HG03469 (cell line): ENCODE data around the gene AHCYL2.
"Not testable (repeated sequence)": the region's sequence is repeated elsewhere in the genome, so short reads cannot be mapped to it uniquely, and the experiment has no call there.

ENCODE experiments used
- ATAC-seq: cut with Tn5 transposase; IDR thresholded peaks from one replicate; pipeline ENCODE4 v1.9.1; 2021; ENCODE audit warnings: mild to moderate bottlenecking, moderate library complexity, moderate number of reproducible peaks; ENCODE audit not compliant: unreplicated experiment

AHCYL2 gene

DNA sequence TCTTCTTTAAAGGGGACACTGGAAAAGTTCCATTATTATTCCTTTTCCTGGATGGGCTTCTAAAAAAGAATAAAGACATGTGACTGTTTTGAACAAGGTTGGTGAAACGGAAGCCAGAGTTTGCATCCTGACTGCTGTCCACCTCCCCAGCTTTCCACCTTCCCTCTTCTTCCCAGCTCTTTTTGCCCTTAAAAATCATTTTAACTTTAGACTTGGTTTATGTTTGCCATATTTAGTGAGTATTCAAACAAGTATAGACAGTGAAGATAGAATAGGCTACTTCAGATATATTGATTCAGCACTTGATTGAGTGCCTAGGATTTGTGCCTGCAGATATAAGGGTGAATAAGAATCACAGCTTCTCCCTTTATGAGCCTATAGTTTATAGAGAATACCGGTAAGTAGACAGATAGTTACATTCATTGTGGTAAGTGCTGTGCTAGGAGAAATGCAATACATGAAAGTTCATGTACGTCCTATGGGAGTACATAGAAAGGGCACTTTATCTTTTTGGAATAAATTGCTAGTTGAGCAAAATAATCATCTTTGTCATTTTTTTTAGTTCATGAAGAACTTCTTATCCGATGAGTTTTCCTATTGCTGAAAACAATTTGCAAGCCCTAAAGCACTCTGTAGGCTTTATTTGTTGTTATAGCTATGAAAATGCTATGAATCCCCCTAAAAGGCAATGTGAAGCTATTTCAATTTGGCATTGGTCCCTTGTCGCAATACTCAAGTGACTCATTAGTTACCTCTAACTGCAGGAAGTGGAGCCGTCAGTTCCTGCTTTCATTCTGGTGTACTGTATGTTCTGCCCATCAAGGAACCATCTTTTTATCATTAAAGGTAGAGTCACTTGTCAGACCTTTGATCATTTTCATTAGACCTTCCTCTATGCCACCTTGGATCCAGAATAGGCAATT is 152.2 kb downstream of the AHCYL2 start:
- no peak for ATAC-seq

DNA sequence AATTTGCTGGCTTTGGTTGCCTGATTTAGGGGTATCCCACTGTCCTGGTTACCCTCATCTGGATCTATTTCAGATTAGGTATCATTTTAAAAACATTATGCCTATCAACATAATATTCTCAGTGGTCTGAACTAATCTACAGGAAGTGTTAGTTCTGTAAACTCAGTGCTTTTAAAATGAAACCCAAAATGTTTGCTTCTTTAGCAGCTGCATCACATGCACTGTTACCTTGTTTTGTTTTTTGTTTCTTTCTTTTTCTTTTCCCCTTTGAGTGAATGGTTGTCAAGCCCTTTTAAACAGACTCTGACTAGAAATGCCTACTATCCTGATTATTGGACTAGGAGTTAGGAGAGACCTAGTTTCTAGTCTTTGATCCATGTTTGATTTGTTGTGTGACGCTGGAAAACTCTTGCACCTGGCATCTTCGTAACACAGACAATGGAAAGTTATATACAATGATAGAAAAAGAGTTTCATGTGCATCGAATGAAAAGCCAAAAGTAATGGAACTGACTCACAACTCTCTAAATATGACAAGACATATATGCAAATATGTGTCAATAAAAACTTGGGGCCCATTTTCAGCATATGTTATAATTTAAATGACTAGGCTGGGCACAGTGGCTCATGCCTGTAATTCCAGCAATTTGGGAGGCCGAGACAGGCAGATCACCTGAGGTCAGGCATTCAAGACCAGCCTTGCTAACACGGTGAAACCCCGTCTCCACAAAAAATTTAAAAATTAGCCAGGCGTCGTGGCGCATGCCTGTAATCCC is 157.1 kb downstream of the AHCYL2 start:
- ATAC-seq = no peak

DNA sequence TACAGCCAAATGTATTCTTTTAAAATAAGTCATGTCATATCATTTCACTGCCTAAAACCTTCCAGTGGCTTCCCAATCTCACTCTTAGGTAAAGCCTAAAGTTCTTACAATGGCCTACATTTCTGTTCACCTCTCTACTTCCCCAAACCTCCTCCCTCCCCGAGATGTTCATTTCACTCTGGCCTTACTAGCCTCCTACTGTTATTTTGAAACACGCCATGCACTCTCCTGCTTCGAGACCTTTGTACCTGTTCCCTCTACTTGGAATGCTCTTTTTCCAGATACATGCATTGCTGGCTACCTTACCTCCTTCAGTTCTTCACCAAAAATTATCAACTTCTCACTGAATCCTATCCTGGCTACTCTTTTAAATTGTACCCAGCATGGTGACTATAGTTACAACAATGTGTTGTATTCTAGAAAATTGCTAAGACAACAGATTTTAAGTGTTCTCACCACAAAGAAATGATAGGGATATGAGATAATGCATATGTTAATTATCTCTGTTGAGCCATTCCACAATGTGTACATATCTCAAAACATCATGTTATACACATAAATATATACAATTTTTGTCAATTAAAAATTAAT is 158.8 kb downstream of the AHCYL2 start:
- ATAC-seq = no peak

DNA sequence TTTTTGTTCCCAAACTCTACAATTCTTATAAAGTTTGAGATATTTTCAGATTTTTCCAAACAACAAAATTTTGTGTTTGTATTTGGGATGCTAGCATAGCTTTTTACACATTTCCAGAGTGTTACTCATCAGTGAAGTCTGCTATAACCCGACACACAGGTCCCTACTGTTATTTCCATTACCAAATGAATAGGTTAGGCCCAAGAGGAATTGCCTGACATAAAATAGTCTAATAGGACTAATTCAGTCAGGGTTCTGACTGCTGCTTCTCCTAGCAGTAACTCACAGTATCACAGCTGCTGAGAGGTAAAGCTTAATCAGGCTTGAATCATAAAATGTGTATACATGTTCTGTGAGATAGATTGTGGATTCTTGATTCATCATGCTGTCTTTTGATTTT is 160.3 kb downstream of the AHCYL2 start:
- ATAC-seq = no peak

DNA sequence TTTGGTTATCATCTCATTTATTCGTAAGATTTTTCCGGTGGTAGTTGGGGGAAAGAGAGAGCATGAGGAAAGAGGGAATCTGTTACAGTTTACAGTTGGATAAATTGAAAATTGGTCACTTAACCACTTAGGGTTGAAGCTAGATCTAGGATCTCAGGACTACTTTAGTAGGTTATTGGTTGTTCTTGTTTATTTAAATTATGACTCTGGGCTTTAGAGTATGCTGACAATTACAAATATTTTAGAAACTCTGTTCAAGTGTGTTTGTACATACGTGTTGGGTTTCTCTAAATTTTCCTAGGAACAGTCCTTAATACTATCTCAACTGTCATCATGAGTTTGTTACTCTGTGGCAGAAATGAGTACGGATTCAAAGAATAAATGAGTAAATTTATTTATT is 160.8 kb downstream of the AHCYL2 start:
- no peak for ATAC-seq

DNA sequence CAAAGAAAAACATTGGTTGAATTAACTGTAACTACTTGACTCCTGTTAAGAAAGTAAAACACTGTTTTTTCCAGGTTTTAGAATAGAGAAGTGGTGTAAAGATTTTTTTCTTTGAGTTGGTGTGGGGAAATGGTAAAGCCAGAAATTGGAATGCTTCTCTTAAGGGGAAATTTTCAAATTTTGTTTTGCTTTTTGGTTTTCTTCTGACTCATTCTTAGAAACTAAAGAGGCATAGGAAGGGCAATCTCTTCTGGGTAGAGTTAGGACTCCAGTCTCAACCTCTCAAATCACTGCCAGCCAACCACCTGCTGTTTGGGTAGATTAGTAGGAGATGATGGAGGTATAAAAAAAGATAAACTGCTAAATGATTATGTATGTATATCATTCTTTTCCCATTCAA is 161.7 kb downstream of the AHCYL2 start:
- ATAC-seq = no peak

DNA sequence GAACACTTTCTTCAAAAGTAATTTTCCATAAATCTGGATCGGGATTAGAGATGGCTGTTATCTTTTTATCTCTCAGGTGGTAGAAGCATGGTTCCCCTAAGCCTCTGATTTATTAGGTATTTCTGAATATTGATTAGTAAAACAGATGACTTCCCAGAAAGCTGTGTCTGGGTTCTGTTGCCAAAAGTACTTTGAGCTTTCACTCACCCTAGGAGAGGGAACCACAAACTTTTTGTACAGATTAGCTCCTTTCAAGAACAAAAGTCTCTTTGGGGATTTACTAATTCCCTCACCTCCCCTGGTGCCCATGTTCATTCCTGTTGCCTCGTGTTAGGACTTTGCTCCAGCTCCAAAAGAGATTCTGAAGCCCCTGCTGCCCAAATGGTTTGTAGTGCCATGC is 162.7 kb downstream of the AHCYL2 start:
- ATAC-seq = no peak

DNA sequence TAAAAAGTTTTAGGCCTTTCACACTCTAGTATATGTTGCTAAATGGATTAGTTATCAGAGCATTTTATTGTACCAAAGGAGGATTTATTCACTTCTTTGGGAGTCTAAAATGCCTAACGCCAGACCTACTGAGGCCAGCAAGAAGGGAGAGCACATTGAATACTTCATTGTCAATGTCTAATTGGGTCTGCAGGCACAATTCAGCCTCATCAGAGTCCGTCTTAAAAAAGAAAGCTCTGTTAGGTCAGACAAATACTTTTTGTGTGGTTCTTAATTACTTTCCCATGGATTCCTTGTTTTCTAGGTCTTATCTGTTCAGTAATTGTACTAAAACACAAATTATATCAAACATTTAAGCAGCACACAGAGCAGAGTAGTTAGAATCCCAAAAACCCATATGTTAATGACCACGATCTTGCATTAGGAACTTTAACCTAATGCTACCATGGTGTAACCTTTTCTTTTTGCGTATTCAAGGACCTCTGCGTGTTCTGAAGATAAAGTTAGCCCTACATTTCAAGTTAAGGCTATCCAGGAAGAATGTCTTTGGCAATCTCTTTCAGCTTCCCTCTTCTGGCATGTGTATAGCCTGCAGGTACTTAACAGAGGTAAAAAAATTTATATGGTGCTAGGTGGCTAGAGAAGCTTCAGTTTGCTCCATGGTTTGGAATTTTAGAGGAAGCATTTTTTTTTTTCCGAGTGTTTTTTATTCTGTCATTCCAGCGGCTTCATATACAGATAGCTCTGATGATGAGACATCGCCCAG is 163.7 kb downstream of the AHCYL2 start:
- no peak for ATAC-seq

DNA sequence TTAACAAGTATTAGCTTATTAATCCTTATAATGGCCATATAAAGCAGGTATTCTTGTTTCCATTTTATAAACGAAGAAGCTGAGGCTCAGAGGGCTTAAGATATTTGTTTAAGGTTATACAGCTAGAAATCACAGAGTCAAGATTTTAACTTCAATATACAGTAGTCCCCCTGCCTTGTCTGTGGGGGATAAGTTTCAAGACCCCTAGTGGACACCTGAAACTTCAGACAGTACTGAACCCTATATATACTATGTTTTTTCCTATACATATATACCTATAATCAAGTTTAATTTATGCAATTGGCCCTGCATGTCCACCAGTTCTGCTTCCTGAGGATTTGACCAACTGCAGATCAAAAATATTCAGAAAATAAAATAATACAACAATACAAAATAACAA is 165.0 kb downstream of the AHCYL2 start:
- no peak for ATAC-seq

DNA sequence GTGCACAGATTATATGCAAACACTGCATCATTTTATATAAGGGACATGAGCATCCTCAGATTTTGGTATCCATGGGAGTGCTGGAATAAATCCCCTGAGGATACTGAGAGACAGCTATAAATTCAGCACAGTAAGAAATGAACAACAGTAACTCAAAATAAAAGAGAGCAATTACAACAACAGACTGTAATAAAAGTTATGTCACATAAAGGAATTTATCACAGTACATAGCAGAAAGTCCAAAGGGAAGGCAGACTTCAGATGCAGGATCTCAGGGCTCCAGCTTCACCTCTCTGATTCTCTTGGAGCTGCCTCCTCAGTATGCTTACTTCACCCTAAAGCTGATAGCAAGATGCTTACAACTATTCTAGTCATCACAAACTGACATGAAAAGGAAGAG is 165.5 kb downstream of the AHCYL2 start:
- no peak for ATAC-seq

DNA sequence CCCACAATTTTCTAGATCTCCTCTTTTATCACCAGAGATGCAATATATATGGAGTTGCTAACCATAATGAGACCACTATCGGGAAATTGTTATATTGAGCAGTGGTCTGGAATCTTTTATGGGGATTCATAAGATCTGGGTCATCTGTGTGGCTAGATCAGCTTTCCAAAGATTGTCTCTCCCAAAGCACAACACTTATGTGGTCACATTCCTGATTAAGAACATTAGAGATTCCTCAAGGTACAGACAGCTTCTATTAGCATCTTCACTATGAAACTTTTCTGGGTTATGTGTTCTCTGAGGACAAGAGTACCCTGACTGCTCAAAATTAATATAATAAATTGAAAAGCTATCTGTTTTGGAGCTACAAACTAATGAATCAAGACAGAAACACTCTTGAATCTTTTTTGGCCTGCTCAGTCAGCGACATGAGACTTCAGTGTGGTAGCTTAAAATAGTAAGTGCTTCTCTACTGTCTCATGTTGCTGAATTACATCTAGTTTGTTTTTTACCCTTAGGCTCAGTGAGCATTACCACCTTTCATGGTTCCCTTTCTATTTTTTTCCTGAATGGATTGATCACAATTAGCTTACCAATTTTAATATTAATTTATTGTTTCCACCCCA is 166.8 kb downstream of the AHCYL2 start:
- no peak for ATAC-seq

DNA sequence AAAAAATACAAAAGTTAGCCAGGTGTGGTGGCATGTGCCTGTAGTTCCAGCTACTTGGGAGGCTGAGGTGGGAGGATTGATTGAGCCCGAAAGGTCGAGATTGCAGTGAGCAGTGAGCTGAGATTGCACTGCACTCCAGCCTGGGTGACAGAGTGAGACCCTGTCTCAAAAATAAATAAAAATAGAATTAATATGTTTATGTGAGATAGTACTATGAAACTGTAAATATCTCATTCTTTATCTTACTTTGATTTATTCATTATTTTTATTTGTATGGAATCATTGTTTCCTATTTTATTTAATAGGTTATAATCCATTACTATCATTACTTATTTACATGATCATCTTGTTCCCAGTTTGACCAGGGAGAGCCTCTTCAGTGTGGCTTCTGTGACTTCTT is 168.4 kb downstream of the AHCYL2 start:
- no peak for ATAC-seq

DNA sequence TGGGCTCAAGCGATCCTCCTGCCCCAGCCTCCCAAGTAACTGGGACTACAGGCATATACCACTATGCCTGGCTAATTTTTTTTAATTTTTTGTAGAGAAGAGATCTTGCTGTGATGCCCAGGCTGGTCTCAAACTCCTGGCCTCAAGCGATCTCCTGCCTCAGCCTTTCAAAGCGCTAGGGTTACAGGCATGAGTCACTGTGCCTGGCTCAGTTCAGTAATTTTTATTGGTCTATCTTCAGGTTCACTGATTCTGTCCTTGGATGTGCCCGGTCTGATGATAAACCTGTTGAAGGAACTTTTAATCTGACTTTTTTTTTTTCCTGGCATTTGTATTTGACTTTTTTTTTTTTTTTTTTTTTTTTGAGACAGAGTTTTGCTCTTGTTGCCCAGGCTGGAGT is 169.3 kb downstream of the AHCYL2 start:
- no peak for ATAC-seq

DNA sequence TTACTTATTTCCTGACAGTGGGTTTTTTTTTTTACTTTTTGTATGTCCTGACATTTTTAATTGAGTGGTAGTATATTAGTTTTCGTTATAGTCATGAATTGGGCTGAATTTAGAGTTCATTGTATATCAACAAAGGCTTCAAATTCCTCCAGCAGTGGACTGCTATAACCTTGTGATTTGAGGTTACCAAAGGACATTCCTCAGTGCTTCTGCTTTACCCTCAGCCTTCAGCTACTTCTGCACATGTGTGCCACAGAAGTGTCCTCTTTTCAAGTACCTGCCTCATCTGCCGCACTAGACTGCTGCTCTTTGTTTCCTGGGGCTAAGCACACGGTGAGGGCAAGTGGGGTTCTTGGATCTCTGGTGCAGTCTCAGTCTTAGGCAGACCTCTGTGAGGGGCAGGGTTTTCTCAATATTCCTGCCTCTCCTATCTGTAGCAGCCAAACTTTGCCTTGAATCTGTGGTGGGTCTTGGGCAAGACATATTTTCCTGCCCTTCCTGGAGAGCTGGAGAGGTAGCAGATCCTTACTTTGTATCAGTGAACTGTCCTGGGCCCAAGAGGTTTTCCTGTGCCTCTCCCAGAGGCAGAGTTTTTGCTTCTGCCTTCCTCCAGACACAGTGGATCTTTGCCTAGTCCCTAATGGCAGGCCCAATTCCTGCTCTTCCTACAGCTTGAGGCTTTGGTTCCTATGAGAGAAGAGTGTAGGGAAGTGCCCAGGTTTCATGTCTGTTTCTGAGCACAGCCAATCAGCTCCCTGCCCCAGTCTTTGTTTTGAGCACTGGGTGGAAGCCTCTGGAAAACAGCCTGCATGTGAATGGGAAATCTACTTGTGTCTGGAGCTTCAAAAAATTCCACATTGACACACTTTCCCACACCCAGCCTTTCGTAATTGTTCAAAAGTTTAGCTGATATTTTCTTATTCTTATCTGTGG is 170.4 kb downstream of the AHCYL2 start:
- no peak for ATAC-seq

DNA sequence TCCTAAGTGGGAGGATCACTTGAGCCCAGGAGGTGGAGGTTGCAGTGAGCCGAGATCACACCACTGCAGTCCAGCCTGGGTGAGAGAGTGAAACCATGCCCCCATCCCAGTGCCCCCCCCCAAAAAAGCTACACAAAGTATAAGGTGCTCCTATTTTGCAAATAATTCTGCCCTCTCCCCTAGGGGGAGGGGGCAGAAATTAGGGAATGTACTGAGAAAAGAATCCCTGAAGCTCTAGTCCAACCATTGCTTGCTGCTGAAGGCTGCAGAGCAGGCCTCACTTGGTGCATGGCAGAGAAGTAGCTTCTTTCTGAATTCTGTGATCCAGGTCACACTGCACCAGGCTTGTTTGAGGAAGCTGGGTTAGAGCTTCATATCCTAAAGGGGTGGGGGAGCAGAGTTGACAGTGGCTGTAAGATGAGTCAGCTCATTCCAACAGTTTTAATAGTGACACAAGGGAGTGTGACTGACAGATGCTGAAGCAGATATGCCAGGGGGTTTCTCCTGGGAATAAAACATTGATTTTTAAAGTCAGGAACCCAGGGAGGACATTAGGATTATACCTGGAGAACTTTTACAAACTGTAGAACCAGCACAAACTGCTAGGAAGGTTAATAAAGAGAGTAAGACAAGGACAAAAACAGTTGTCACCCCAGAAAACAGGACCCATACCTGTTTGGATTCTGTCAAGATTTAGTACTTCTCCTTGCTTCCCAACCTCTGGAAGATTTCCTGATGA is 176.6 kb downstream of the AHCYL2 start:
- no peak for ATAC-seq

DNA sequence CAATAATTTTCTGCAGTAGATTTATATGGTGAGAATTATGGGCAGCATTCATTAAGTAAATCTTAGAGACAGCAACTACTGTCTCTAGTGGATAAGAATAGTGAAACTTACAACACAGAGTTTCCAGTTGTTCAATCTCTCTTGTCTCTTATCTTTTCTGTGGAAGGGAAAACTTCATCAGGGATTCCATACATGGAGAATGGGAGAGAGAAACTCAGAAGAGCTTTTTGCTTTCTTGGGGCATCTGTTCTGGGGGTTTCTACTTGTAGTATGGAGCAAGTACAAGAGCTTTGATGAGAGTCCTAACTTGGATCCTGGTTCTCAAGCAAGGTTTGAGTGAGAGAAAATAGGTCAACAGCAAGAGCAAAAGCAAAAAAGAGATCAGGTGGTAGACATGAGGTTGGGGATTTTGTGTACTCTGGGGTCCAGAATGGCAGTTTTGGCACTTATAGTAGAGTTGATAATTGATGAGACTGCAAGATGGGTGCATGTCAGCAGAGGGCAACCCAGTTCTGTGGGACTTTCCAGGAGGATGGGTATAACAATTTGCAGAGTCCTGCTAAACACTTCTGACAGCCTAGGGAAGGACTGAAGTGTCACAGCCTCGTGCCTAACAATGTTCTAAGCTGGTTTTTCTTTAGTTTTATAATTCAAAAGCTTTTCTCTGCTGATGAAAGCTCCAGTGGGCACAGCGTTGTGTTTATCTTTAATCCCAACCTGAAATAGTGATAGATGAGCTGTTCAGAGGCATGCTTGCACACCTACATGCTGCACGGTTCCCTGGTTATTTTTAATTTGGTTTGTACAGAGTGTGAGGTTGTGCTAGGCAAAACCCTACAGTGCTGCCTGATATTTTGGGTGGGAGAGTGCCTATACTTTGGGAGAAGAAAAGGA is 177.4 kb downstream of the AHCYL2 start:
- no peak for ATAC-seq

DNA sequence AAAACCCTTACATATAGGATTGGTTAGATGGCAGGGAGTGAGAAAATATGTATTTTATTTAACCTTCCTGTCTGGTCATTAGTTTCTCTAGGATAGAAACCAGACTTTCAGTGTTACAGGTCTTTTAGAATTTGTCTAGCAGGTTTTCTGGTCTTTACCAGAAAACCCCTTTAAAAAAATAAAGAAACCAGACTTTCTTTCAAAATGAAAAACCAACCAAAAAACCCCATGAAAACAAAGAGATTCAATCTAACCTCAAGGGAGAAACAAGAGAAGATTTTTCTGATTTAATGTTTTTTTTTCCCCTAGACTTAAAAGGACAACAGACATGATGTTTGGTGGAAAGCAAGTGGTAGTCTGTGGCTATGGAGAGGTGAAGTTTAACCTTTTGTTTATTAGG is 180.7 kb downstream of the AHCYL2 start:
- no peak for ATAC-seq

DNA sequence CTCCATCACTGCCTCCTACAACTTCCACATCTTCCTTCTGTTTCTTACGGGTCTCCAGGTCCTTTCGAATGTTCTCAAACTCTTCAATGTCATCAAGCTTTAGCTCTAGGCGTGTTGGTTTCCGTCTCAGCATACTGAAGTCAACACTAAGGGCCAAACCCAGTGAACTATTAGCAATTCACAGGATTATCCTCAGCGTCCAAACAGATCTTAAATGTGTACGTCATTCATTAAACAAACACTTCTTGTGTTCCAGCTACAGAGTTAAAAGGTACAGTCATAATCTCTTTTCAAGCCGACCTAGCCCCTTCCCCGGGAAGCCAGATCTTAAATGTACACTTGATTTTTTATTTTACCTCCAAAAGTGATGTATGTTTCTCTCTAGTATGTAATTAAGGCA is 185.4 kb downstream of the AHCYL2 start:
- not testable (repeated sequence) for ATAC-seq
